Common myeloid progenitor, CD34-positive (primary cell): ENCODE results near the gene NR2F2.

Source experiments
- CTCF ChIA-PET: fragments of 350-600 bp; sonication (Branson Sonifier 250); formaldehyde crosslinking; loops from one replicate; lab custom pipeline; 2021; ENCODE audit warnings: antibody characterized with exemption; lab: Charles Lee
- POLR2A ChIA-PET: fragments of 350-600 bp; sonication (Branson Sonifier 250); formaldehyde crosslinking; loops from one replicate; lab custom pipeline; 2021; ENCODE audit warnings: antibody characterized with exemption; lab: Charles Lee
- DNase-seq, 3 donors: peaks; one replicate each; pipeline versions ENCODE4 v3.0.0 to v3.0.0-alpha.2; 2013
- H3K27ac ChIP-seq, 2 experiments: 1 replicate in 1 of 2; 2 replicates in 1 of 2; pipeline ENCODE4 v1.7.0; 2013; ENCODE audit warnings: inconsistent platforms in 2 of 2, low read length in 2 of 2, mild to moderate bottlenecking in 2 of 2, low read depth in 1 of 2, moderate library complexity in 1 of 2; ENCODE audit not compliant: severe bottlenecking in 2 of 2, insufficient read depth in 1 of 2, poor library complexity in 1 of 2
- H3K27me3 ChIP-seq, 5 experiments: replicated peaks in 2 of 5; 1 replicate in 3 of 5; 2 replicates in 2 of 5; pipeline versions ENCODE4 v1.6.1 to v1.7.0; 2013; ENCODE audit warnings: low read length in 4 of 5, mild to moderate bottlenecking in 2 of 5, moderate library complexity in 2 of 5, inconsistent platforms in 1 of 5; ENCODE audit not compliant: insufficient read depth in 5 of 5, control insufficient read depth in 4 of 5
- H3K36me3 ChIP-seq, 4 experiments: 1 replicate in 2 of 4; 2 replicates in 2 of 4; pipeline versions ENCODE4 v1.6.1 to v1.7.0; 2013; ENCODE audit warnings: low read length in 3 of 4, control low read depth in 1 of 4, mild to moderate bottlenecking in 1 of 4; ENCODE audit not compliant: control insufficient read depth in 4 of 4, insufficient read depth in 4 of 4
- H3K4me1 ChIP-seq, 4 experiments: 1 replicate in 3 of 4; 2 replicates in 1 of 4; pipeline versions ENCODE4 v1.6.1 to v1.7.1; 2013; ENCODE audit warnings: low read length in 3 of 4, mild to moderate bottlenecking in 3 of 4, control low read depth in 1 of 4, inconsistent platforms in 1 of 4, moderate library complexity in 1 of 4; ENCODE audit not compliant: control insufficient read depth in 4 of 4, insufficient read depth in 4 of 4; ENCODE audit errors: control extremely low read depth in 1 of 4
- H3K4me3 ChIP-seq, 7 experiments: 1 replicate in 4 of 7; 2 replicates in 3 of 7; pipeline versions ENCODE4 v1.5.1 to v1.7.0; 2013; ENCODE audit warnings: mild to moderate bottlenecking in 7 of 7, low read length in 6 of 7, moderate library complexity in 6 of 7, inconsistent platforms in 2 of 7, low read depth in 2 of 7, control low read depth in 1 of 7; ENCODE audit not compliant: insufficient read depth in 4 of 7, control insufficient read depth in 1 of 7; ENCODE audit errors: extremely low read depth in 1 of 7
- H3K9me3 ChIP-seq, 5 experiments: 1 replicate in 4 of 5; 2 replicates in 1 of 5; pipeline versions ENCODE4 v1.6.1 to v1.7.1; 2013; ENCODE audit warnings: low read length in 4 of 5, mild to moderate bottlenecking in 2 of 5, inconsistent platforms in 1 of 5, low read depth in 1 of 5, moderate library complexity in 1 of 5; ENCODE audit not compliant: control insufficient read depth in 4 of 5, insufficient read depth in 2 of 5; ENCODE audit errors: control extremely low read depth in 1 of 5
- WGBS: methylation state at CpG from one replicate; pipeline ENCODE4 v1.1.5; 2013; ENCODE audit not compliant: insufficient coverage; 5-methylcytosine and 5-hydroxymethylcytosine counted together

NR2F2 gene

DNA sequence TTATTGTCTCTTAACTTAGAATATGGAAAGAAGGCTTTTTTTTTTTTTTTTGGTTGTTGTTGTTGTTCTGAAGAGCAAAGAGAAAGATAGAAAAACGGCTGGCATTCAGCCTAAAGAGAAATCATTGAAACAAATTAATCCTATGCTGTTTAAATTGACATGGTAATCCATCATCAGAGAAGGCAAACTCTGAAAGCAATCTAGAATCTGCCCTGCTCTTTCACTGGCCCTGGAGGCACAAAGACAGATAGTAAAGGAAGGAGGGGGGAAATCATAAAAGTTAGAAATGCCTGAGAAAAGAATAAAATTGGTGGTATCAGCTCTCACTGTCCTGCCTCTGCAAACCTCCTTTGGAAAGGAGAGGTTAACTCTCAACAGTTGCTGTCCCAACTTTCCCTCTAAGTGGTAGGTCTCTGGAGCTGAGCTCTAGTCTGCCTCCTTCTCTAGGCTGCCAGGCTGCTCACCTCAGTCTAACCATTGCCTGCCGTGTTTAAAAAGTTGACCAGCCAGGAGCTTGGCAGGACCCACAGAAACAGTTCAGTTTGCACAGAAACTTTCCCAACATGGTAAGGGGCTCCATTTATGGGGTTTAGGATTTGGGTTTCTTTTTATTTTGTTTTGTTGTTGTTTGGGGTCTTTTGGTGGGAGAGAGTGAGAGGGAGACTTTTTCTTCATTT, 13.4 kb upstream of the NR2F2 start:
- Histone ChIP-seq H3K9me3 (no peaks in the 10 kb centered on the region), H3K27me3 (peaks cover 11 to 86% (median 36%) of the 10 kb centered on the region in 5 experiments)

GRCh38 chr15:96320107-96320506, 10.4 kb upstream of the NR2F2 start:
- Histone ChIP-seq H3K36me3 (no peaks in the 10 kb centered on the region), H3K27me3 (peaks cover 10 to 92% (median 49%) of the 10 kb centered on the region in 5 experiments), H3K9me3 (no peaks in the 10 kb centered on the region), H3K4me3 (no peak overlapping the region), H3K27ac (no peak overlapping the region), H3K4me1 (peaks cover 0 to 4% (median 0%) of the 10 kb centered on the region in 4 experiments)
- POLR2A ChIA-PET = no interaction called here
- CTCF ChIA-PET = interaction anchor here (0.9 kb wide), 1 partner anchor 37 kb away, joined by 3 read pairs; no protein-coding TSS in a partner anchor
- DNase-seq = no peak
- 17% methylated on average over 1 of the region's 2 CpGs for WGBS

More for the DNA sequence above, 13.4 kb upstream of the NR2F2 start:
- POLR2A ChIA-PET = no interaction called here
- H3K36me3 ChIP-seq = no peaks in the 10 kb centered on the region
- no peak overlapping the region for H3K27ac ChIP-seq
- H3K4me3 ChIP-seq = no peak overlapping the region
- WGBS = no CpG with 5 or more reads among the region's 2 CpGs
- DNase-seq = no peak
- peaks cover 0 to 2% (median 0%) of the 10 kb centered on the region in 4 experiments for H3K4me1 ChIP-seq
- CTCF ChIA-PET = interaction anchor here (0.6 kb wide), 1 partner anchor 705 kb away, joined by 5 read pairs; no protein-coding TSS in a partner anchor

GRCh38 chr15:96320703-96321638, 9.5 kb upstream of the NR2F2 start:
- ChIA-PET CTCF (interaction anchor here (0.6 to 0.9 kb wide), 4 partner anchors 20 to 1029 kb away, joined by 3 read pairs; no protein-coding TSS in a partner anchor), POLR2A (no interaction called here)
- H3K27me3 ChIP-seq = peaks cover 15 to 92% (median 55%) of the 10 kb centered on the region in 5 experiments
- H3K4me3 ChIP-seq = no peak overlapping the region
- H3K9me3 ChIP-seq = no peaks in the 10 kb centered on the region
- DNase-seq = no peak
- no peak overlapping the region for H3K27ac ChIP-seq
- H3K36me3 ChIP-seq = no peaks in the 10 kb centered on the region
- WGBS = 7% methylated on average over 22 of the region's 28 CpGs
- peaks cover 0 to 4% (median 0%) of the 10 kb centered on the region in 4 experiments for H3K4me1 ChIP-seq

DNA sequence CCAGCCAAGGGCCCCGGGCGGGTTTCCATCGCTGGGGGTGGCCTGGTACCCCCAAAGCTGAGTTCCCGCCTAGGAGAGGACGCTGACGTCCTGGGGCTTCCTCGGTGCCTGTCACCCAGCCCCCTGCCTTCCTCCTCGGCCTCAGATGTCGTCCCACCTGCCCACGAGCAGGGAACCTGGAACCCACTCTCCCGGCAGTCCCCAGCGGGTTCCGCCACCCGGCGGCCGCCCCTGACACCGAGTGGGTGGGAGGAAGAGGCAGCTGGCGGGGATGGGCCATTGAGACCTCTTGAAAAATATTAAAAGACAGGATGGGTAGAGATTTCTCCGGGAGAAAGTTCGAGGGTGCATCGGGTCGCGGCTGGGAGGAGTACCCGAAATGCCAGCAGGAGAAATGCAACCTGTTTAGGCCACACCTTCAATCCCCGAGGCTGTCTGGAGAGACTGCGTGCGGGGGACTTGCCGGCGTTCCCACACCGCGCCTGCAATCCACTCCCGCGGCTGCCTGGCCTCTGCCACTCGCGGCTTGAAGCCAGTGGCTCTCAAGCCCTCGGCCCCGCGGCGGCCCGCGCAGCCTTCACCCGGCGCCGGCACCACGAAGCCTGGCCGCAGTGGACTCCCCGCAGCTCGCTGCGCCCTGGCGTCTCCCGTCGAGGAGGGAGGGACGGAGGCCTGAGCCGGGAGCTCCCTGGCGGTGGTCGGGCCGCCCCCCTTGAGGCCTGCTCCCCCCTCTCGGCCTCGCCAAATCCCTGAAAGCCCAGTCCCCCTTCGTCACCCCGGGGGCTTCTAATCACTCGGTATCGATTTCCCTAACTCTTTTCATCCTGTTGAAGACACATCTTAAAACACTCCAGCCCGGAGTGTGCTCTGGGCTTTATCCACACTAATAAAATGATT, 8.6 kb upstream of the NR2F2 start:
- Histone ChIP-seq H3K36me3 (no peaks in the 10 kb centered on the region), H3K4me3 (no peak overlapping the region), H3K4me1 (peaks cover 0 to 9% (median 1%) of the 10 kb centered on the region in 4 experiments), H3K27me3 (peaks cover 15 to 94% (median 63%) of the 10 kb centered on the region in 5 experiments), H3K9me3 (no peaks in the 10 kb centered on the region), H3K27ac (no peak overlapping the region)
- POLR2A ChIA-PET = no interaction called here
- WGBS = 2% methylated on average over 58 of the region's 64 CpGs
- CTCF ChIA-PET = interaction anchor here (0.6 kb wide), 2 partner anchors 19 to 1030 kb away, joined by 3 read pairs; no protein-coding TSS in a partner anchor
- DNase-seq = no peak

GRCh38 chr15:96322536-96323318, 7.8 kb upstream of the NR2F2 start:
- WGBS = 2% methylated on average over 45 of the region's 66 CpGs
- Histone ChIP-seq H3K9me3 (no peaks in the 10 kb centered on the region), H3K4me3 (no peak overlapping the region), H3K4me1 (peaks cover 0 to 11% (median 1%) of the 10 kb centered on the region in 4 experiments), H3K27me3 (peaks cover 18 to 94% (median 71%) of the 10 kb centered on the region in 5 experiments), H3K27ac (no peak overlapping the region), H3K36me3 (no peaks in the 10 kb centered on the region)
- DNase-seq = no peak
- ChIA-PET POLR2A (no interaction called here), CTCF (interaction anchor here (0.6 kb wide), 1 partner anchor 1651 kb away, joined by 3 read pairs; no protein-coding TSS in a partner anchor)
